ENCODE data around the gene GPR22. TPM values are rescaled to one million over a fixed set of nuclear protein-coding genes. Genes with fewer than 3 reads are reported as not detected.

Gene GPR22
- total and polyA plus RNA-seq, 2 of the 8 experiments (the other 6 are each of a cell fraction or from before 2014, with no cell fraction given), result 0.02 TPM; not detected in 1

GRCh38 chr7:107468824-107469223, 1.0 kb upstream of the GPR22 start:
- H2AFZ ChIP-seq (ENCODE audit: low read length), result no peak overlapping the region
- H3K27ac ChIP-seq (ENCODE audit: low read depth, low read length), result no peak overlapping the region
- DNase-seq (ENCODE audit: low read depth in 1 of 2, low spot score in 2 of 2), result no peak
- H2AK5ac ChIP-seq (ENCODE audit: low read depth, low read length), result no peak overlapping the region
- H4K20me1 ChIP-seq (replicated peaks in 1 of 2; ENCODE audit: control insufficient read depth in 1 of 2, insufficient read depth in 2 of 2, low read length in 2 of 2), result peaks cover 0 to 2% of the 10 kb centered on the region in 2 experiments
- H3K14ac ChIP-seq (ENCODE audit: insufficient read length), result no peak overlapping the region
- no peak overlapping the region for H3K4ac ChIP-seq (replicated peaks; ENCODE audit: insufficient read length, low read depth, low read length)
- no peak overlapping the region for H3K18ac ChIP-seq (ENCODE audit: extremely low read depth, low read length)
- H3K23me2 ChIP-seq (ENCODE audit: low read depth, low read length), result no peaks in the 10 kb centered on the region
- H3K79me1 ChIP-seq (ENCODE audit: low read depth, low read length), result no peaks in the 10 kb centered on the region
- H4K91ac ChIP-seq (replicated peaks; ENCODE audit: insufficient read length, low read length), result no peak overlapping the region
- H3K4me2 ChIP-seq (ENCODE audit: insufficient read depth in 1 of 2, low read depth in 2 of 2, low read length in 2 of 2), result no peak overlapping the region
- H2BK15ac ChIP-seq (ENCODE audit: low read length), result no peak overlapping the region
- H4K5ac ChIP-seq (ENCODE audit: insufficient read length, low read depth, low read length), result no peak overlapping the region
- H3K27me3 ChIP-seq (replicated peaks in 1 of 4; ENCODE audit: control insufficient read depth in 3 of 4, extremely low read depth in 1 of 4, insufficient read depth in 3 of 4, low read length in 3 of 4), result no peaks in the 10 kb centered on the region
- no peaks in the 10 kb centered on the region for H3K36me3 ChIP-seq (ENCODE audit: control insufficient read depth in 2 of 4, insufficient read depth in 4 of 4, low read length in 3 of 4)
- no peak overlapping the region for H2BK20ac ChIP-seq (ENCODE audit: low read length)
- no peak for FAIRE-seq
- POLR2A ChIA-PET (ENCODE audit: partially characterized antibody), result interaction anchor here (0.5 kb wide), 1 partner anchor 66 kb away, joined by 3 read pairs; no protein-coding TSS in a partner anchor
- no peak overlapping the region for H3K56ac ChIP-seq (replicated peaks; ENCODE audit: insufficient read length, low read depth, low read length)
- CTCF ChIA-PET (ENCODE audit: partially characterized antibody), result interaction anchor here (1.0 kb wide), 1 partner anchor 10 kb away, joined by 3 read pairs; no protein-coding TSS in a partner anchor
- peaks cover 0 to 3% (median 0%) of the 10 kb centered on the region in 4 experiments; a peak in 2 of 7 replicates for H3K4me1 ChIP-seq (replicated peaks in 1 of 4; ENCODE audit: control insufficient read depth in 3 of 4, insufficient read depth in 4 of 4, low read length in 3 of 4)
- no peak overlapping the region for H3K4me3 ChIP-seq (ENCODE audit: extremely low read depth in 1 of 4, insufficient read depth in 2 of 4, low read depth in 3 of 4, low read length in 4 of 4)
- no peak overlapping the region for H3K9ac ChIP-seq (replicated peaks in 1 of 4; ENCODE audit: extremely low read depth in 1 of 4, low read depth in 3 of 4, low read length in 3 of 4)
- no peak overlapping the region for H3K23ac ChIP-seq (ENCODE audit: insufficient read length)
- no peaks in the 10 kb centered on the region for H3K9me3 ChIP-seq (ENCODE audit: insufficient read depth in 2 of 2, low read depth in 1 of 2, low read length in 1 of 2)
- H2BK120ac ChIP-seq (replicated peaks; ENCODE audit: low read depth, low read length), result no peak overlapping the region
- H3K79me2 ChIP-seq (ENCODE audit: control insufficient read depth in 1 of 2, insufficient read depth in 2 of 2, low read length in 2 of 2), result no peaks in the 10 kb centered on the region
- no peak overlapping the region for H4K8ac ChIP-seq (ENCODE audit: extremely low read depth, insufficient read depth, low read length)
- WGBS, 2 experiments (ENCODE audit: extremely low coverage in 1 of 2, insufficient coverage in 1 of 2, insufficient read length in 1 of 2, insufficient replicate concordance in 2 of 2, low coverage in 1 of 2, low lambda C conversion rate in 2 of 2, missing lambda C conversion rate in 1 of 2), result 96% methylated on average over 1 of the region's 1 CpG; no CpG with 5 or more reads in 1 of the 2 experiments
- no peak overlapping the region for H2BK5ac ChIP-seq (ENCODE audit: low read depth, low read length)
- H2BK12ac ChIP-seq (ENCODE audit: low read depth, low read length), result no peak overlapping the region
- TF ChIP-seq ATF3 (IDR thresholded peaks at IDR 0.05; ENCODE audit: insufficient read depth, low read depth, low read length), result no peak
- no peak for TF ChIP-seq POU5F1 (IDR thresholded peaks at IDR 0.05; ENCODE audit: low read depth, low read length)
- no peak for TF ChIP-seq BRCA1 (IDR thresholded peaks at IDR 0.05; ENCODE audit: low read depth, low read length)
- TF ChIP-seq RBBP5 (IDR thresholded peaks at IDR 0.05; ENCODE audit: borderline replicate concordance, low read depth, low read length), result no peak
- no peak for TF ChIP-seq SP4 (IDR thresholded peaks at IDR 0.05; ENCODE audit: low read length)
- TF ChIP-seq TCF12 (IDR thresholded peaks at IDR 0.05; ENCODE audit: low read depth, low read length), result no peak
- TF ChIP-seq TEAD4 (IDR thresholded peaks at IDR 0.05; ENCODE audit: low read depth, low read length), result no peak

All from H1 (cell line).